GM19043 (cell line): Measurements from ENCODE around the gene SMG6.
"Not testable (repeated sequence)": the region's sequence is repeated elsewhere in the genome, so short reads cannot be mapped to it uniquely, and the experiment has no call there.

Experiments used
- ATAC-seq: cut with Tn5 transposase; IDR thresholded peaks from one replicate; pipeline ENCODE4 v1.9.1; 2021; ENCODE audit warnings: low read depth; ENCODE audit not compliant: unreplicated experiment

SMG6 gene

GRCh38 chr17:2309338-2310154, 6.0 kb upstream of the SMG6 start:
- no peak for ATAC-seq

- no peak for ATAC-seq
Observed at GRCh38 chr17:2304931-2305330, 1.3 kb upstream of the SMG6 start.

- ATAC-seq, result no peak
Observed at GRCh38 chr17:2302778-2303203, 794 bp downstream of the SMG6 start.

GRCh38 chr17:2299756-2300155, 3.8 kb downstream of the SMG6 start:
- ATAC-seq, result no peak

- no peak for ATAC-seq
Observed at GRCh38 chr17:2299136-2299535, 4.4 kb downstream of the SMG6 start.

GRCh38 chr17:2297023-2297422, 6.6 kb downstream of the SMG6 start:
- no peak for ATAC-seq

- no peak for ATAC-seq
Observed at GRCh38 chr17:2295575-2295974, 8.0 kb downstream of the SMG6 start.

- ATAC-seq, result no peak
Observed at GRCh38 chr17:2292100-2292499, 11.5 kb downstream of the SMG6 start.

GRCh38 chr17:2289878-2290478, 13.6 kb downstream of the SMG6 start:
- no peak for ATAC-seq

- no peak for ATAC-seq
Observed at GRCh38 chr17:2283302-2283701, 20.3 kb downstream of the SMG6 start.

- ATAC-seq, result no peak
Observed at GRCh38 chr17:2282297-2282873, 21.2 kb downstream of the SMG6 start.

GRCh38 chr17:2279707-2280106, 23.9 kb downstream of the SMG6 start:
- ATAC-seq, result no peak

- ATAC-seq, result no peak
Observed at GRCh38 chr17:2277429-2278170, 26.0 kb downstream of the SMG6 start.

- no peak for ATAC-seq
Observed at GRCh38 chr17:2275722-2276121, 27.9 kb downstream of the SMG6 start.

GRCh38 chr17:2274414-2274813, 29.2 kb downstream of the SMG6 start:
- no peak for ATAC-seq

GRCh38 chr17:2271985-2272702, 31.4 kb downstream of the SMG6 start:
- ATAC-seq, result no peak

- no peak for ATAC-seq
Observed at GRCh38 chr17:2267354-2267753, 36.2 kb downstream of the SMG6 start.

GRCh38 chr17:2266865-2267228, 36.7 kb downstream of the SMG6 start:
- no peak for ATAC-seq

GRCh38 chr17:2266045-2266864, 37.3 kb downstream of the SMG6 start:
- ATAC-seq, result peak; percentile 73

- not testable (repeated sequence) for ATAC-seq
Observed at GRCh38 chr17:2265166-2265565, 38.4 kb downstream of the SMG6 start.
